ENCODE measurements around the gene CRYM.

The CRYM gene

DNA sequence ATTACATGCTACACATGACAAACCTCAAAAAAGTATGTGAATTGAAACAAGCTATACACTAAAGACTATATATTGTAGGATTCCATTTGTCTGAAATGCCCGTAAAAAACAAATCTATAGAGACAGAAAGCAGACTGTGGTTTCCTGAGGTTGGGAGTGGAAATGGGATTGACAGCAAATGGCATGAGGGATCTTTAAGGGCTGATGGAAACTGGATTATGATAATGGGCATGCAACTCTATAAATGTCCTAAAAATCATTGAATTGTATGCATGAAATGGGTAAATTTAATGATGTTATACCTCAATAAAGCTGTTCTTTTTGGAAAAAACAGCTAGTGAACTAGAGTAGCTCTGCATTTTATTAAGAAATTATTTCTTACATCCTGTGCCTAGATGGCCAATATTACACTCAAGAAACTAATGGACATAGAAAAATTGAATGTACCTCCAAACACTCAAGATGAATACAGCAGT is 45.0 kb downstream of the CRYM start:
- Histone ChIP-seq H3K4me2 (ENCODE audit: low read depth, low read length, poor library complexity, severe bottlenecking) (no peak overlapping the region), H3K79me2 (ENCODE audit: insufficient read depth, low read length) (no peaks in the 10 kb centered on the region), H3F3A (ENCODE audit: insufficient read depth) (no peaks in the 10 kb centered on the region), H3K4me3 (ENCODE audit: insufficient read depth, low read length, poor library complexity, severe bottlenecking) (no peak overlapping the region), H3K27ac (ENCODE audit: low read depth, low read length) (no peak overlapping the region), H3K36me3 (ENCODE audit: low read length) (no peaks in the 10 kb centered on the region), H3K27me3 (ENCODE audit: low read length) (peaks cover 2% of the 10 kb centered on the region; the same call in 1 of the 2 replicates), H3K9me2 (replicated peaks; ENCODE audit: insufficient read depth, low read length) (no peaks in the 10 kb centered on the region), H3K9ac (ENCODE audit: low read length) (no peak overlapping the region), H3K9me3 (ENCODE audit: insufficient read depth, low read length) (no peaks in the 10 kb centered on the region), H4K20me1 (ENCODE audit: low read depth, low read length) (no peaks in the 10 kb centered on the region), H2AFZ (ENCODE audit: low read depth, low read length, severe bottlenecking) (no peak overlapping the region)
- TF ChIP-seq, protein P1, sequence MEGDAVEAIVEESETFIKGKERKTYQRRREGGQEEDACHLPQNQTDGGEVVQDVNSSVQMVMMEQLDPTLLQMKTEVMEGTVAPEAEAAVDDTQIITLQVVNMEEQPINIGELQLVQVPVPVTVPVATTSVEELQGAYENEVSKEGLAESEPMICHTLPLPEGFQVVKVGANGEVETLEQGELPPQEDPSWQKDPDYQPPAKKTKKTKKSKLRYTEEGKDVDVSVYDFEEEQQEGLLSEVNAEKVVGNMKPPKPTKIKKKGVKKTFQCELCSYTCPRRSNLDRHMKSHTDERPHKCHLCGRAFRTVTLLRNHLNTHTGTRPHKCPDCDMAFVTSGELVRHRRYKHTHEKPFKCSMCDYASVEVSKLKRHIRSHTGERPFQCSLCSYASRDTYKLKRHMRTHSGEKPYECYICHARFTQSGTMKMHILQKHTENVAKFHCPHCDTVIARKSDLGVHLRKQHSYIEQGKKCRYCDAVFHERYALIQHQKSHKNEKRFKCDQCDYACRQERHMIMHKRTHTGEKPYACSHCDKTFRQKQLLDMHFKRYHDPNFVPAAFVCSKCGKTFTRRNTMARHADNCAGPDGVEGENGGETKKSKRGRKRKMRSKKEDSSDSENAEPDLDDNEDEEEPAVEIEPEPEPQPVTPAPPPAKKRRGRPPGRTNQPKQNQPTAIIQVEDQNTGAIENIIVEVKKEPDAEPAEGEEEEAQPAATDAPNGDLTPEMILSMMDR (IDR thresholded peaks at IDR 0.05; ENCODE audit: insufficient read depth, low read length, poor library complexity, severe bottlenecking) = no peak
- no peak for TF ChIP-seq EZH2phosphoT487 (conservative IDR thresholded peaks at IDR 0.05; ENCODE audit: low read length)

DNA sequence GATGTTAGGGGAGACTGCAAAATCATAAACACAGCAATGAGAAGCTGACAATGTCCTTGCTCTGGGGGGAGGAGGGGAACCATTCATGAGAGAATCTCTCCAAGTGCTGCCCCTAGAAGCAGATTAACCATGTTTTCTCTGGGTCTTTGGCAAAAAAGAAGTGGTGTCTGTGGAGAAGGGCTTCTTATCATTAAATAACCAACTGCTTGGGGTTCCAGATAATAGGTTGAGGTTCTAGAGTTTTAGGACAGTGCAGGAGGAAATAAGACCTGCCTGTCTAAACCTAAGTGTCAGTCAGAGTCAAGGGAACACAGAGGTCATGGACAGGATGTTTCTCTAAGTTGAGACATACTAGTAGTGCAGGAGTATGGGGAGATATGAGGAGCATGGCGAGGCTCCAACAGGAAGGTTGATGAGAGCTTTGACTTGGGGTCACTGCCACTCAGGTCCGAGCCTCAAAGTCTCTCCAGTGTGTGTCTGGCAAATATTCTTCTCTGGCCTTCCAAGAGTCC is 49.7 kb downstream of the CRYM start:
- Histone ChIP-seq H3K27me3 (ENCODE audit: low read length) (peaks cover 2% of the 10 kb centered on the region; the same call in 1 of the 2 replicates), H3F3A (ENCODE audit: insufficient read depth) (no peaks in the 10 kb centered on the region), H2AFZ (ENCODE audit: low read depth, low read length, severe bottlenecking) (no peak overlapping the region), H3K9me3 (ENCODE audit: insufficient read depth, low read length) (no peaks in the 10 kb centered on the region), H3K4me3 (ENCODE audit: insufficient read depth, low read length, poor library complexity, severe bottlenecking) (no peak overlapping the region), H3K9me2 (replicated peaks; ENCODE audit: insufficient read depth, low read length) (no peaks in the 10 kb centered on the region), H3K4me2 (ENCODE audit: low read depth, low read length, poor library complexity, severe bottlenecking) (no peak overlapping the region), H3K27ac (ENCODE audit: low read depth, low read length) (no peak overlapping the region), H3K9ac (ENCODE audit: low read length) (no peak overlapping the region), H3K79me2 (ENCODE audit: insufficient read depth, low read length) (no peaks in the 10 kb centered on the region), H3K36me3 (ENCODE audit: low read length) (no peaks in the 10 kb centered on the region), H4K20me1 (ENCODE audit: low read depth, low read length) (no peaks in the 10 kb centered on the region)
- TF ChIP-seq, protein P1 (IDR thresholded peaks at IDR 0.05; ENCODE audit: insufficient read depth, low read length, poor library complexity, severe bottlenecking) = no peak
- TF ChIP-seq EZH2phosphoT487 (conservative IDR thresholded peaks at IDR 0.05; ENCODE audit: low read length) = no peak

DNA sequence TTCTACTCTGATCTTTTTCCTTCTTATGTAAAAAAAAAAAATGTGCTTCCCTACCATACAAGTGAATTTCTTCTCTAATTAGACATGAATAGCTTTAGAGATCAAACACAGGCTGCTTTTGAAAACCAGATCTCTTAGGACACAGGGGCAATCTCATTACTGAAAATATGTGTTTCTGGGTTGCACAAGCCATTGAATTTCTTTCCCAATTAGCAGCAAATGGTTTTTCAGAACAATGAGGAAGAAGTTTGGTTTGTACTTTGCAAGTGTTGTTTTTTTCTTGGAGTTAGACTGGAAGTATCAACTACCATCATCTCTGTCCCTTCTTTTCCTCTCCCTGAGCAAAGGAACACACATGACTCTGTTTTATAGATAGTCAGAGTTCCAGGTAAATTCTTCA is 50.2 kb downstream of the CRYM start:
- no peak overlapping the region for H3K9ac ChIP-seq (ENCODE audit: low read length)
- H3K36me3 ChIP-seq (ENCODE audit: low read length) = no peaks in the 10 kb centered on the region
- H2AFZ ChIP-seq (ENCODE audit: low read depth, low read length, severe bottlenecking) = no peak overlapping the region
- H3F3A ChIP-seq (ENCODE audit: insufficient read depth) = no peaks in the 10 kb centered on the region
- H3K9me2 ChIP-seq (replicated peaks; ENCODE audit: insufficient read depth, low read length) = no peaks in the 10 kb centered on the region
- TF ChIP-seq, protein P1 (IDR thresholded peaks at IDR 0.05; ENCODE audit: insufficient read depth, low read length, poor library complexity, severe bottlenecking) = no peak
- TF ChIP-seq EZH2phosphoT487 (conservative IDR thresholded peaks at IDR 0.05; ENCODE audit: low read length) = no peak
- no peaks in the 10 kb centered on the region for H4K20me1 ChIP-seq (ENCODE audit: low read depth, low read length)
- no peak overlapping the region for H3K4me2 ChIP-seq (ENCODE audit: low read depth, low read length, poor library complexity, severe bottlenecking)
- no peaks in the 10 kb centered on the region for H3K9me3 ChIP-seq (ENCODE audit: insufficient read depth, low read length)
- H3K4me3 ChIP-seq (ENCODE audit: insufficient read depth, low read length, poor library complexity, severe bottlenecking) = no peak overlapping the region
- no peak overlapping the region for H3K27ac ChIP-seq (ENCODE audit: low read depth, low read length)
- peaks cover 2% of the 10 kb centered on the region; the same call in 1 of the 2 replicates for H3K27me3 ChIP-seq (ENCODE audit: low read length)
- no peaks in the 10 kb centered on the region for H3K79me2 ChIP-seq (ENCODE audit: insufficient read depth, low read length)
